B cell (primary cell): ENCODE results near the gene AMD1. TPM values are rescaled to one million over a fixed set of nuclear protein-coding genes. Genes with fewer than 3 reads are reported as not detected.

Experiments
- ATAC-seq: fragments of 200-7000 bp; cut with Tn5 transposase; one replicate; pipeline ENCODE4 v1.10.0; 2021; ENCODE audit warnings: low read depth, mild to moderate bottlenecking, moderate number of reproducible peaks, moderate library complexity
- CTCF ChIA-PET: fragments of 350-600 bp; sonication (Branson Sonifier 250); formaldehyde crosslinking; loops from one replicate; lab custom pipeline; 2021; ENCODE audit warnings: antibody characterized with exemption, inconsistent platforms; lab: Charles Lee
- POLR2A ChIA-PET: fragments of 350-600 bp; sonication (Branson Sonifier 250); formaldehyde crosslinking; loops from one replicate; lab custom pipeline; 2021; ENCODE audit warnings: antibody characterized with exemption; lab: Charles Lee
- DNase-seq: peaks from one replicate; pipeline ENCODE4 v3.0.0; 2013
- H2AFZ ChIP-seq: 2 replicates; pipeline ENCODE4 v1.6.1; 2012; ENCODE audit warnings: mild to moderate bottlenecking, low read depth, low read length; ENCODE audit not compliant: insufficient read depth, poor library complexity, severe bottlenecking
- H3K27ac ChIP-seq, 2 donors: 1 replicate in 1 of 2; 2 replicates in 1 of 2; pipeline ENCODE4 v1.5.1; 2012 to 2013; ENCODE audit warnings: low read length in 2 of 2, mild to moderate bottlenecking in 2 of 2, moderate library complexity in 1 of 2
- H3K27me3 ChIP-seq, 4 experiments: fragments of 200-600 bp in 1 of 4; sonication (generic) in 1 of 4; replicated peaks in 1 of 4; 1 replicate in 2 of 4; 2 replicates in 2 of 4; pipeline versions ENCODE4 v1.6.1 to v1.7.0; 2013 to 2016; ENCODE audit warnings: low read length in 3 of 4, mild to moderate bottlenecking in 2 of 4, mixed read lengths in 1 of 4, moderate library complexity in 1 of 4; ENCODE audit not compliant: insufficient read depth in 4 of 4, control insufficient read depth in 3 of 4; ENCODE audit errors: control extremely low read depth in 1 of 4
- H3K36me3 ChIP-seq, 2 experiments: replicated peaks in 1 of 2; 1 replicate in 1 of 2; 2 replicates in 1 of 2; pipeline versions ENCODE4 v1.6.1 to v1.7.1; 2013; ENCODE audit warnings: low read length in 1 of 2; ENCODE audit not compliant: insufficient read depth in 2 of 2, control insufficient read depth in 1 of 2; ENCODE audit errors: control extremely low read depth in 1 of 2, extremely low read depth in 1 of 2
- H3K4me1 ChIP-seq, 2 donors: fragments of 200-600 bp in 1 of 2; sonication (generic) in 1 of 2; 1 replicate in 1 of 2; 2 replicates in 1 of 2; pipeline versions ENCODE4 v1.5.1 to v1.6.1; 2013 to 2017; ENCODE audit warnings: low read length in 2 of 2; ENCODE audit not compliant: control insufficient read depth in 2 of 2, insufficient read depth in 2 of 2
- H3K4me2 ChIP-seq: replicated peaks from 2 replicates; pipeline ENCODE3; 2012; ENCODE audit warnings: mild to moderate bottlenecking, low read depth, low read length; ENCODE audit not compliant: poor library complexity, severe bottlenecking
- H3K4me3 ChIP-seq, 5 experiments: fragments of 200-600 bp in 1 of 5; sonication (generic) in 1 of 5; 1 replicate in 3 of 5; 2 replicates in 2 of 5; pipeline versions ENCODE4 v1.5.1 to v1.7.0; 2011 to 2016; ENCODE audit warnings: low read length in 4 of 5, mild to moderate bottlenecking in 4 of 5, low read depth in 2 of 5, control low read depth in 1 of 5, moderate library complexity in 1 of 5; ENCODE audit not compliant: insufficient read depth in 1 of 5; ENCODE audit errors: control extremely low read depth in 1 of 5, extremely low read depth in 1 of 5
- H3K79me2 ChIP-seq: fragments of 200-600 bp; sonication (generic); one replicate; pipeline ENCODE4 v1.6.0; 2016; ENCODE audit warnings: low read length; ENCODE audit not compliant: control insufficient read depth, insufficient read depth
- H3K9ac ChIP-seq: fragments of 200-600 bp; sonication (generic); 2 replicates; pipeline ENCODE4 v1.6.1; 2017; ENCODE audit warnings: mild to moderate bottlenecking, low read length, moderate library complexity
- H3K9me3 ChIP-seq, 3 donors: one replicate each; pipeline versions ENCODE4 v1.6.1 to v1.7.1; 2013; ENCODE audit warnings: low read length in 2 of 3; ENCODE audit not compliant: control insufficient read depth in 2 of 3, insufficient read depth in 1 of 3; ENCODE audit errors: control extremely low read depth in 1 of 3
- H4K20me1 ChIP-seq: 2 replicates; pipeline ENCODE4 v1.6.0; 2012; ENCODE audit warnings: mild to moderate bottlenecking, low read length; ENCODE audit not compliant: insufficient read depth, control insufficient read depth, poor library complexity, severe bottlenecking
- H3K27ac Mint-ChIP-seq: one replicate; pipeline ENCODE4 v1.8.0; 2021; ENCODE audit warnings: mixed read lengths
- H3K27me3 Mint-ChIP-seq: one replicate; pipeline ENCODE4 v1.8.0; 2021; ENCODE audit warnings: mixed read lengths
- H3K4me1 Mint-ChIP-seq: one replicate; pipeline ENCODE4 v1.8.0; 2021; ENCODE audit warnings: mixed read lengths
- H3K4me3 Mint-ChIP-seq: one replicate; pipeline ENCODE4 v1.8.0; 2021; ENCODE audit warnings: mixed read lengths
- H3K9me3 Mint-ChIP-seq: one replicate; pipeline ENCODE4 v1.8.0; 2022; ENCODE audit warnings: mixed read lengths; ENCODE audit not compliant: insufficient read depth
- EZH2 ChIP-seq: IDR thresholded peaks from 2 replicates; pipeline ENCODE4 v1.6.1; 2012; ENCODE audit warnings: borderline replicate concordance, low read depth, mild to moderate bottlenecking, moderate library complexity, low read length; ENCODE audit not compliant: insufficient read depth, poor library complexity, severe bottlenecking
- WGBS: methylation state at CpG from one replicate; pipeline ENCODE4 v1.1.5; 2013; ENCODE audit warnings: missing lambda C conversion rate; ENCODE audit not compliant: insufficient coverage; 5-methylcytosine and 5-hydroxymethylcytosine counted together
- intact Hi-C: fragments of 100-400 bp; cut with micrococcal nuclease; formaldehyde crosslinking; loops from one replicate; pipeline ENCODE4 v1.10.0; 2022
- polyA plus RNA-seq: library from polyadenylated mRNA; depleted of rRNA; stranded (reverse); fragments of >200 nt; gene quantifications from 2 replicates; pipeline ENCODE4 v1.2.3, GENCODE V29; 2012
- total RNA-seq, 2 donors: library from RNA; stranded (reverse); fragments of 120-200 nt in 1 of 2; gene quantifications; 1 replicate in 1 of 2; 2 replicates in 1 of 2; pipeline versions ENCODE4 v1.2.3 to v1.2.4, GENCODE V29; 2013 to 2022
- TF ChIP-seq, protein P1 (sequence below): fragments of 200-600 bp; IDR thresholded peaks from one replicate; pipeline ENCODE4 v1.8.0; 2022; ENCODE audit warnings: antibody characterized with exemption, mild to moderate bottlenecking

Gene AMD1
- total and polyA plus RNA-seq, 2 donors (not counting 1 experiment from before 2014, with no cell fraction given) = 49.8 to 56.8 TPM

DNA sequence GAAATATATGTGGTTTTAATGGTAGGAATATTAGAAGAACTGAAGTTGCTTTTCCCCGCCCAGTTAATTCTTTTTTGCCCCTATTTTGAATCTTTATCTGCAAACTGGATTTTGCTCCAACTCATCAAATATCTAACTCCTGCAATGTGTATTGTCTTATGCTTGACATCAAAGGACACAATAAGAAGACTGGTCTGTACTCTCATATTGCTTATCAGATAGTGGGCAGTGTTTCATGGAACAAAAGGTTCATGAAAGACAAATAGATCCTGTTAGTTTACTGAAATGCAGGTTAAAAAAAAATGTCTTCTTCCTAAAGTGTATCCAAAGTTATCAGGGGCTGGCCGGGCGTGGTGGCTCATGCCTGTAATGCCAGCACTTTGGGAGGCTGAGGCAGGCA is 56.2 kb downstream of the AMD1 start:
- Histone ChIP-seq H3K9ac (no peak overlapping the region), H3K36me3 (no peaks in the 10 kb centered on the region), H3K9me3 (no peaks in the 10 kb centered on the region), H3K79me2 (no peaks in the 10 kb centered on the region), H3K4me1 (peaks cover 6 to 9% of the 10 kb centered on the region in 2 donors), H2AFZ (no peak overlapping the region), H3K4me2 (no peak overlapping the region), H3K4me3 (no peak overlapping the region), H3K27ac (no peak overlapping the region), H4K20me1 (no peaks in the 10 kb centered on the region), H3K27me3 (no peaks in the 10 kb centered on the region)
- no peaks in the 10 kb centered on the region for H3K27me3 Mint-ChIP-seq
- no peaks in the 10 kb centered on the region for H3K9me3 Mint-ChIP-seq
- ChIA-PET POLR2A (no interaction called here), CTCF (no interaction called here)
- H3K4me3 Mint-ChIP-seq = no peak overlapping the region
- H3K27ac Mint-ChIP-seq = no peak overlapping the region
- no peak for DNase-seq
- 100% methylated on average over 2 of the region's 3 CpGs for WGBS
- no peak for TF ChIP-seq EZH2
- TF ChIP-seq, protein P1, sequence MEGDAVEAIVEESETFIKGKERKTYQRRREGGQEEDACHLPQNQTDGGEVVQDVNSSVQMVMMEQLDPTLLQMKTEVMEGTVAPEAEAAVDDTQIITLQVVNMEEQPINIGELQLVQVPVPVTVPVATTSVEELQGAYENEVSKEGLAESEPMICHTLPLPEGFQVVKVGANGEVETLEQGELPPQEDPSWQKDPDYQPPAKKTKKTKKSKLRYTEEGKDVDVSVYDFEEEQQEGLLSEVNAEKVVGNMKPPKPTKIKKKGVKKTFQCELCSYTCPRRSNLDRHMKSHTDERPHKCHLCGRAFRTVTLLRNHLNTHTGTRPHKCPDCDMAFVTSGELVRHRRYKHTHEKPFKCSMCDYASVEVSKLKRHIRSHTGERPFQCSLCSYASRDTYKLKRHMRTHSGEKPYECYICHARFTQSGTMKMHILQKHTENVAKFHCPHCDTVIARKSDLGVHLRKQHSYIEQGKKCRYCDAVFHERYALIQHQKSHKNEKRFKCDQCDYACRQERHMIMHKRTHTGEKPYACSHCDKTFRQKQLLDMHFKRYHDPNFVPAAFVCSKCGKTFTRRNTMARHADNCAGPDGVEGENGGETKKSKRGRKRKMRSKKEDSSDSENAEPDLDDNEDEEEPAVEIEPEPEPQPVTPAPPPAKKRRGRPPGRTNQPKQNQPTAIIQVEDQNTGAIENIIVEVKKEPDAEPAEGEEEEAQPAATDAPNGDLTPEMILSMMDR = no peak
- intact Hi-C loops = no loop called here
- peaks cover 9% of the 10 kb centered on the region for H3K4me1 Mint-ChIP-seq
- ATAC-seq = no peak

- TF ChIP-seq, protein P1 = no peak
- no peak for TF ChIP-seq EZH2
- no peaks in the 10 kb centered on the region for H3K36me3 ChIP-seq
- no peak overlapping the region for H3K4me3 ChIP-seq
- H3K4me2 ChIP-seq = peak overlapping the region; percentile 10
- Mint-ChIP-seq H3K27me3 (no peaks in the 10 kb centered on the region), H3K4me3 (no peak overlapping the region), H3K4me1 (peaks cover 9% of the 10 kb centered on the region), H3K27ac (no peak overlapping the region), H3K9me3 (no peaks in the 10 kb centered on the region)
- POLR2A ChIA-PET = no interaction called here
- H3K27ac ChIP-seq = no peak overlapping the region
- no peaks in the 10 kb centered on the region for H3K27me3 ChIP-seq
- no CpG with 5 or more reads among the region's 2 CpGs for WGBS
- ATAC-seq = no peak
- no peaks in the 10 kb centered on the region for H3K79me2 ChIP-seq
- DNase-seq = no peak
- no peaks in the 10 kb centered on the region for H3K9me3 ChIP-seq
- peaks cover 6 to 9% of the 10 kb centered on the region in 2 donors for H3K4me1 ChIP-seq
- no peak overlapping the region for H2AFZ ChIP-seq
- H4K20me1 ChIP-seq = no peaks in the 10 kb centered on the region
- H3K9ac ChIP-seq = no peak overlapping the region
- CTCF ChIA-PET = no interaction called here
- intact Hi-C loops = no loop called here
These were observed 59.3 kb downstream of the AMD1 start for GRCh38 chr6:110933912-110934311.
